Measurements from ENCODE around the gene MSX1.

MSX1 gene

GRCh38 chr4:4857809-4858508 is 1.5 kb upstream of the MSX1 start:
- no peak for DNase-seq

GRCh38 chr4:4858527-4859324 is 739 bp upstream of the MSX1 start:
- DNase-seq = no peak

- DNase-seq = peak; percentile 80
Measured at GRCh38 chr4:4859799-4860599, 534 bp downstream of the MSX1 start.

- peak; percentile 82 for DNase-seq
Measured at GRCh38 chr4:4860600-4861389, 1.3 kb downstream of the MSX1 start.

- no peak for DNase-seq
Measured at GRCh38 chr4:4861390-4862018, 2.0 kb downstream of the MSX1 start.

- peak; percentile 74 for DNase-seq
Measured at GRCh38 chr4:4862071-4862551, 2.6 kb downstream of the MSX1 start.

GRCh38 chr4:4862665-4863482 is 3.4 kb downstream of the MSX1 start:
- DNase-seq = peak; percentile 75

GRCh38 chr4:4864443-4864939 is 5.0 kb downstream of the MSX1 start:
- peak; percentile 66 for DNase-seq

GRCh38 chr4:4864940-4865704 is 5.7 kb downstream of the MSX1 start:
- peak; percentile 61 for DNase-seq

GRCh38 chr4:4865705-4866123 is 6.2 kb downstream of the MSX1 start:
- DNase-seq = peak; percentile 50

- peak; percentile 74 for DNase-seq
Measured at GRCh38 chr4:4866124-4866865, 6.8 kb downstream of the MSX1 start.

- DNase-seq = peak; percentile 58
Measured at GRCh38 chr4:4866866-4867374, 7.5 kb downstream of the MSX1 start.

GRCh38 chr4:4867375-4868039 is 8.0 kb downstream of the MSX1 start:
- peak; percentile 52 for DNase-seq

GRCh38 chr4:4868040-4868757 is 8.7 kb downstream of the MSX1 start:
- no peak for DNase-seq

GRCh38 chr4:4868758-4869723 is 9.6 kb downstream of the MSX1 start:
- DNase-seq = no peak
